ENCODE data around the gene ERBB4. TPM values are rescaled to one million over a fixed set of nuclear protein-coding genes. Genes with fewer than 3 reads are reported as not detected.

ERBB4 gene
- total RNA-seq, 1 donor from 2014 or later, result not detected

DNA sequence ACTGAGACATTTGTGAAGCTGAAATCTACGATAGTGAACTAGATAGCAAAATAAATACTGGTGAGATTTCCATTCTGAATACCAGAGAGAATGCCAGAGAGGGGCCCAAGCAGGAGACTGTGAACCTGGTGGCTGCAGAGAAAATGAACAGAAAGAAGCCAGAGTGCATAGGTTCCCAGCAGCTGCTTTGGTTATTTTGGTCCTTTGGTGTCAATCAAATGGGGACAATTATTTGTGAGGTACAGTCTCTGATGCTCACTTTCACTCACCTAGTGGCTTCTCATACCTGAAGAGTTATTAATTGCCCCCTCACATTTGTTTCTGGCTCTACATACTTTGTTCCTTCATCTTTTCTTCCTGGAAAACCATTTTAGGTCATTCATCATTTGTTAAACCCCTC, 1170.1 kb downstream of the ERBB4 start:
- intact Hi-C loops (cut with micrococcal nuclease), result no loop called here

GRCh38 chr2:211367711-211368110, 1170.9 kb downstream of the ERBB4 start:
- intact Hi-C loops (cut with micrococcal nuclease), result no loop called here

GRCh38 chr2:211367293-211367692, 1171.3 kb downstream of the ERBB4 start:
- intact Hi-C loops (cut with micrococcal nuclease), result no loop called here

GRCh38 chr2:211364911-211365310, 1173.7 kb downstream of the ERBB4 start:
- intact Hi-C loops (cut with micrococcal nuclease), result no loop called here

DNA sequence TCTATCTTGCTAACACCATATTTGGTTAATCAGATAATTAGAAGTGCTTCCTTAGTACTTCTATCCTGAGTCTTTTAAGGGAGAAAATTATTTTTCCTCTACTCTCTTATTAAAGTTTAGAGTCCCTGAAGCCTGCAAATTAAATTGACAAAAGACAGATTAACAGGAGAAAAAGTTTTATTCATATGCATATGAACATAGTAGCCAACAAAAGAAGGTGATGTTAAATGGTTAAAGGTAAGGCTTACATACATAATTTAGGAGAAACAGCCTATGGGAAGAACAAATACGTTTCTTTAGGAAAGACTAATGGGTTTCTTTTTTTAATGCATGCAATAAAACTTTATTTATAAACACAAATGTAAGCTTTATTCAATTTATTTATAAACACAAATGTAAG, 1177.2 kb downstream of the ERBB4 start:
- intact Hi-C loops (cut with micrococcal nuclease), result no loop called here

- intact Hi-C loops (cut with micrococcal nuclease), result no loop called here
These were observed 1179.3 kb downstream of the ERBB4 start for GRCh38 chr2:211359347-211359746.

GRCh38 chr2:211358504-211358903, 1180.1 kb downstream of the ERBB4 start:
- intact Hi-C loops (cut with micrococcal nuclease), result no loop called here

DNA sequence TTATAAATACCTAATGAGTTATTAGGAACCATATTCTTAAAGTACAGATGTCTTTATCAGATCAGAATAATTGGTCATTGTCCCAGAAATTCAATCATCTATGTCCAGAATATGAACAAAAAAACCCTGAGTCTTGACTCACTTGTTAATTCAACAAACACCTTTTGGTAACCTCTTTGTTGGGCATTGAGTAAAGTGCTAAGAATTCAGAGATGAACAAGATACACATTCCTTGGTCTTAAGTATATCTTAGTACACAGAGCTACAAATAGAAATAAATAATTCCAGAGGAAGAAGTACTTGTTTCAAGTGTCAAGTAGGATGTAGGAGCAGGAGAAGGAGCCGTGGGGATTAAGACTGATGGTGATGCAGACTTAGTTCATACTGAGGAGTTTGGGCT, 1184.1 kb downstream of the ERBB4 start:
- intact Hi-C loops (cut with micrococcal nuclease), result no loop called here

- intact Hi-C loops (cut with micrococcal nuclease), result no loop called here
These were observed 1186.6 kb downstream of the ERBB4 start for GRCh38 chr2:211351987-211352386.

DNA sequence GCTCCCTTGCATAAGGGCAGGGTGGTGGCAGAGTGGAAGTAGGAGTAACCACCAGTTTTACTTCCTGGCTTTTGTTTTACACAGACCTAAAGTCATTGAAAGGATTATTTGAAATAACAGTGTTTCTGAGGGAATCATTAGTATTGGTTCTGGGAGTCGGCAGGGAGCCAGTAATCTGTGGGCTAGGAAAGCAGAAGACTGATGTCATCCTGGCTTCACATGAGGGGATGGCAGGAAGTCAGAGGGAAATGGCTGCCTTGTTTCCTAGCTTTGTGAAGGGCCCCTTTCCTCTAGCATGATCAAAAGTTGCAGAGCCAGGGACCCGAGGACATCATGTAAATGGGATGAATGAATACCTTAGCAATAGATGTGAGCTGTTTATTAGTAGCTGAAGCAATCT, 1189.6 kb downstream of the ERBB4 start:
- intact Hi-C loops (cut with micrococcal nuclease), result no loop called here

DNA sequence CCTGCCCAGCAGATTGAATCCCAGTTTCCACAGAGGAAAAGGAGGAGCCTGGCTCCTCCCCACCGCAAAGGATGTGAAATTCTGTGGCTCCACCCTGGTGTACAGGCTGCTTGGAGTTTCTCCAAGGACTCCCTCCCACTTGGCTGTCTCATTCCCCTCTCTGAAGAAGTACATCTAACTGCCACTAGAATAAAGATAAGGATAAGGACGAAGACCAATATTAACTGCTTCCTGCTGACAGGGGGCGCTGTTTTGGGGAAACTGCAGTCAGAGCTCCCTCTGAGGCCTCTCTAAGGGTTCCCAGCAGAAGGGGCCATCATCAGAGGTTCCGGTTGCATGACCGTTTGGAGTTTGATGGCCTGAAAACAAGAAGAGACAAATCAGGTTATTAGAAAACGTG, 1191.3 kb downstream of the ERBB4 start:
- intact Hi-C loops (cut with micrococcal nuclease), result no loop called here

DNA sequence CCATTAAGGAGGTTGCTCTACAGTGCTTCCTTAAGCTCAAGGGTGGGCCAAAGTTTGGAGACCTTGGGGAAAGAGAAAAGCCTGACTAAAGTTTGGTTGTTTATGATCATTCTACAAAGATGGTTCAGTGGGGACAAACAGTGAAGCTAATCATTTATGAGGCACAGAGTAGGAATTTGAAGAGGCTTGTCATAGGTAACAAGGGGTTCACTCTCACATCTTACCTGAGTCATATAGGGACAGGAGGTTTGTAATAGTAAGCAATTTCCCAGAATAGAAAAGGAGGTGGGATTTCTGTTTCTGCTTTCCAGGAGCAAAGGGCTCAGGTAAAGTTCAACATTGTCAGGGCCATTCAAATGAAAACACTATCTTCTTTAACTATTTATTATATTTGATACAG, 1194.3 kb downstream of the ERBB4 start:
- intact Hi-C loops (cut with micrococcal nuclease), result no loop called here

GRCh38 chr2:211333377-211333776, 1205.2 kb downstream of the ERBB4 start:
- intact Hi-C loops (cut with micrococcal nuclease), result no loop called here

- intact Hi-C loops (cut with micrococcal nuclease), result no loop called here
These were observed 1206.9 kb downstream of the ERBB4 start for GRCh38 chr2:211331736-211332135.

DNA sequence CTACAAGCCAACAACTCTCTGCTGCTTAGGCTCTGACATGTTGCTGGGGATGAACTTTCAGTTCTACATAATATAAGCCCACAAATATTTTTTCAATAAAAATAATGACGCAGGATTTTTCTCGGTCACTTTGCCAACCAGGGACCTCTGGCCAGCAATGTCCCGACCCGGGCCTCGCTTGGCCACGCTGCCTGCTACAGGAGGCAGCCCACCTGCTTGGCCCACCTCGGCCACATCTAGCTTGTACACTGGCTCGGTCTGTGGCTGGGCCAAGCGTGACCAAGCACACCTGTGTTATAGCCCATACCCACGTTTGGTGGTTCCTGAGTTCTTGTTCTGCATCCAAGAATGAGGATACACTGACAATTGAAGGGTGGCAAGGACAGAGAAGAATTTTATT, 1208.7 kb downstream of the ERBB4 start:
- intact Hi-C loops (cut with micrococcal nuclease), result no loop called here

DNA sequence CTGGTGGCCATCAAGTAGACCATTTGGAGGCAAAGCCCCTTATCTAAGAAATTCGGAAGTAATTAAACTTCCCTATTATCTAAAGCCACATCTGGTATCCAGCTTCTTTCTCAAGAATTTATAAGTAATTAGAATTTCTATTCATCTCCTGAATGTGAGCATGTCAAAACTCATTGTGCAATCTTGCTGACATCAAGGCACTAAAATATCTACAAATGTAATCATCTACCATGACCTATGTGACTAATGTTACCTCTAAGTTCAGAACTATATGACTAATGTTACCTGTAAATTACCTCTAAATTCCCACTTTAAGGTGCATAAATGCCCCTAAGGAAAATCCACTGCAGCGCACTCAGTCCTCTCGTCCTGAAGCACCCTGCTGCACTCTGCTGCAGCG, 1209.2 kb downstream of the ERBB4 start:
- intact Hi-C loops (cut with micrococcal nuclease), result no loop called here

DNA sequence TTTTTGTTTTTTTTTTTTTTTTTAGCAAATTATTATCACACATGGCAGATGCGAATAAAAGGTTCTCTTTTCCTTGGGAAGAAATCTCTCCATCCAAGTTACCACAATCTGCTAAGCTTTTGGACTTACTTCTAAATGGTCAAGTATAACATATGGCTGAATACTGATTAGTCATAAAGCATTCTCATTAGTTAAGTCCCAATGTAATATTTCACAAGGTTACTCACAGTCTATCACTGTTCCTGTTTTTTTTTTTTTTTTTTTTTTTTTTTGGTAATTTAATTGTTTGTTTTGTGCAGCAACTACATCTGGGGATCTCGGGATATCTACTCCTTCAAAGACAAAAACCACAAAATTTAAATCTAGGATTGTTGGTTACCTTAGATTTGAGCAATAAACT, 1210.5 kb downstream of the ERBB4 start:
- intact Hi-C loops (cut with micrococcal nuclease), result no loop called here

All from T-helper 1 cell treated with Interleukin-12 subunit alpha and Interleukin-12 subunit beta and Interleukin-4 antibody, amounts not matched to agents 30 ng/mL and 1 ng/mL, for 36 hours (primary cell).